Measurements from ENCODE around the gene CD3G.
A peak's percentile ranks its signal among the peaks of the same experiment; 100 is the strongest.

DNA sequence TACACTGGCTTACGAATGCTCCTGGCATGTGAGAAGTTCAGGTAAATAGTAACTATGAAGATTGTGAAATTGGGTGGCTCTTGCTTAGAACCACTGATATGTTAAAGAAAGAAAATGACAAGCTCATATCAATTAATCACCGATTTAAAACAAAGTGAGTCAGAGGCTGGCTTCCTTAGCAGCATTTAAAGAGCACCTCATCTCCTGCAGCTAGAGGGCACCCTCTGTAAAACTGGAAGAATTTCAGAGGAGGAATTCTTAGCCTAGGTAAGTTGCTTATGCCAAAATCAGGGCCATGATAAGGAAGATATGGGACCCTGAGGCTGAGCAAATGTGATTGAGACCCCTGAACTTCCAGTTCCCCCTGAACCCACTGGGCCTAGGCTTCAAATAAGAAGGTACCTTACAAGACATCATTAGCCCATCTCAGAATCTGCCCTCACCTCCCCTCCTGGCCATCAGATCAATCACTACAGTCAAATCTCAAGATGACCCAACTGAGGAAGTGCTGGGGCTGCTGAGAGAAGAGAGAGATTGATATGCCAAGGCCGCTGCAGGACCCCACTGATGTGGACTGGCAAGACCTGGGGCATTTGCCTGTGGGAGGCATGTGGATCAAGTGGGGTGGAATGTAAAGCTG is 48.2 kb upstream of the CD3G start:
- TF ChIP-seq CTCF (IDR thresholded peaks at IDR 0.05 in 4 of 5, conservative IDR thresholded peaks at IDR 0.05 in 1 of 5) (peak in 3 of 5 experiments; percentile 18 to 45 (median 34)), POLR2A (IDR thresholded peaks at IDR 0.05) (no peak)
